DMS79 (cell line): ENCODE data around the gene AZIN2.
"Not testable (repeated sequence)": the region's sequence is repeated elsewhere in the genome, so short reads cannot be mapped to it uniquely, and the experiment has no call there.

ENCODE experiments used
- DNase-seq: peaks from one replicate; lab custom pipeline; 2025; lab: John Stamatoyannopoulos, UW

Gene AZIN2

DNA sequence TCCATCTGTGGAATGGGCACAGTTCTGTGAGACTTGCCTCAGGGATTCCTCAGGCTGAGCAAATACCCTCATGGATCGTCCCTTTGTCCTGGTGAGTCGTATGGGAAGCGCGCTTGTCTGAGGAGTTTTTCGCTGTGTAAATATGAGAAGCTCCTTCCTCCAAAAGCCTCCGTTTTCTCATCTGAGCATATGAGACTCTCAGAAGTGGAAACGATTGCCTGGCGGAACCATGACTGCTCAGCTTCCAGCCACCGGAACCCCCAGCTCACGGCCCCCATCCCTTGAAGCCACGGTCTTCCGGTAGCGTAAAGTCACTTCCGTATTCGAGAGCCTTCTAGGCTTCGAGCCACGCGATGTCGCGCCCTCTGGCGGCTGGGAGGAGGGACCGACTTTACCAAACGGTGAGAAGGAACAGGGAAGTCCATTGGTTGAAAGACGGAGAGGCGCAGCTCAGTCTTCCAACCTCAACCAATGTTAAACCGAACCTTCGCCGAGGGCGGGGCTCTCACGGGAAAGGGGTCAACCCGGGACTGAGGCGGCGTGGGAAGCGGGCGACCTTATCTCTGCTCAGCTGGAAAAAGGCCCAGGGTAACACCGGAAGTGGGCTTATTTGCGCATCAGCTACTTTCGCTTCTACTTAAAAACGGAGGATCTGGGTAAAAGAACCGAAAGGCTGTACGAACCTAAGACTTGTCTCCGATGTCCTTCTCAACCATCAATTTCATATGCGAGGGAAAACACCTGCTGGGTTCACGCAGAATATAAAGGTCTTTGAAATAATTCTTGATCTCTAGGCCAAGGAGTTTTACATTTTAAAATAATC lies 46.3 kb downstream of the AZIN2 start:
- peak; percentile 100 for DNase-seq

DNA sequence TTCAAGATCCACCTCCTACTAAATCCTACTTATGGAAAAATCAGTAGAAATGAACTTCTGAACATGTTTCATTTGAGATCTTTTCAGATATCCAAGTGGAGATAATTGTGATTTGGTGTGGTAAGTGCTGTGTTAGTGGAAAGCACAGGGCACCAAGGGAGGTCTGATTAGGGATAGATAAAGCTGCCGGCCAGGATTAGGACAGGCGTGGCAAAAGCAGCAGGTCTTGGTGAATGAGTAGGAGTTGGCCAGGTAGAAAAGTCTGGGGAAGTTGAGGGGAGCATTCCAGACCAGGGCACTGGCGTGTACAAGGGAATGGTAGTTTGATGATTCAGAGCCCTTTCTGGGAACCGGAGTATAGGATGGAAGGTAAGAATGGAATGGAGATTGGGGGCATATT lies 47.8 kb downstream of the AZIN2 start:
- no peak for DNase-seq

- DNase-seq = no peak
Observed at GRCh38 chr1:33130297-33130696, 49.3 kb downstream of the AZIN2 start.

GRCh38 chr1:33131191-33131590 lies 50.2 kb downstream of the AZIN2 start:
- no peak for DNase-seq

GRCh38 chr1:33132549-33132948 lies 51.6 kb downstream of the AZIN2 start:
- no peak for DNase-seq

- no peak for DNase-seq
Observed at GRCh38 chr1:33133478-33134105, 52.6 kb downstream of the AZIN2 start.

DNA sequence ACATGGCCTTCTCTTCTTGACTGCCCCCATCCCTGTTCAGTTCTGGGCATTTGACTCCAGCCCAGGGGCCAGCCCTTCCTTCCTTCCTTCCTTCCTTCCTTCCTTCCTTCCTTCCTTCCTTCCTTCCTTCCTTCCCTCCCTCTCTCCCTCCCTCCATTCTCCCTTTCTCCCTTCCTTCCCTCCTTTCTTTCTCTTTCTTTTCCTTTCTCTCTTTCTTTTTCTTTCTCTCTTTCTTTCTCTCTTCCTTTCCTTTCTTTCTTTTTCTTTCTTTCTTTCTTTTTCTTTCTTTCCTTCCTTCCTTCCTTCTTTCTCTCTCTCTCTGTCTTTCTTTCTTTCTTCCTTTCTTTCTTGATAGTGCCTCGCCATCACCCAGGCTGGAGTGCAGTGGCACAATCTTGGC lies 55.1 kb downstream of the AZIN2 start:
- not testable (repeated sequence) for DNase-seq

GRCh38 chr1:33137800-33138199 lies 56.8 kb downstream of the AZIN2 start:
- DNase-seq = no peak

GRCh38 chr1:33140153-33141149 lies 59.5 kb downstream of the AZIN2 start:
- no peak for DNase-seq

DNA sequence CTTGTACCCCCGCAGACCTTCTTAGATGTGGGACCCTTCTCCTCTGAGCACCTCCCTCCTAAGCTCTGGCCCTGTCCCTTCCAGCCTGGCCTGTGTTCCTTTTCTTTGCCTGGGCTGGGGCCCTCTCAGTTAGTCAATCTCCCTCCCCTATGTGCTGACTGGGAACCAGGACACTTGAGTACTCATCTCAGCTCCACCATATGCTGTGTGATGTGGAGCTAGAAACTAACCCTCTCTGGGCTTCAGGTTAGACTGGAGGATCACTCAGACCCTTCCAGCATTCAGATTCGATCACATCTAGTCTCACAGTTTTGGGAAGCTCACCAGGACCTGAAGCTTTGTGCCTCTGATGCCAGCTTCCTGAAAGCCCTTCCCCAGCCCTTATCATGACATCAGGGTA lies 60.3 kb downstream of the AZIN2 start:
- no peak for DNase-seq

- no peak for DNase-seq
Observed at GRCh38 chr1:33141781-33142180, 60.8 kb downstream of the AZIN2 start.

DNA sequence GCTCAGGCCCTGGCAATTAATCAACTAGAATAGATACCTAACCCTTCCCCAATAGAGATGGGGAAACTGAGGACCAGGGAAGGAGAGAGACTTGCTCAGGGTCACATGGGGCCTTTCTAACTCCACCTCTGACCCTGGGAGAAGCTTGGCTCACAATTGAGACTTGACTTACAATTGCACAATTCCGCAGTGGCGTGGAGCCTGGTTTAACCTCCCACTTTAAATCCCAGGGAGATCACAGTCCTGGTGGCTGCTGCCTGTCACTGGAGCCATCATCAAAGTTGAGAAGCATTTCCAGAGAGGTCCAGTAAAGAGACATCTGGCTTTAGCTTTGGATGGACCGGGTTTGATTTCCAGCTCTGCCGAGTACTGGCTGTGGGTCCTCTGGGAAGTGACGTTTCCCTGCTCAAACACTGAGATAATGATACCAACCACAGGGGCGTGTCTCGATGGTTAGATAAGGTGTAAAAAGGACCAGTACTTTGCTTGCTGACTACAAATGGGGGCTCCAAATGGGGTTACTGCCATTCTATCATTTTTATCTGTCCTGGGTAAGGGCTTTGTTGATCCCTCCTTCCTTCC lies 61.6 kb downstream of the AZIN2 start:
- DNase-seq = no peak

GRCh38 chr1:33143176-33143575 lies 62.2 kb downstream of the AZIN2 start:
- no peak for DNase-seq

GRCh38 chr1:33143698-33144097 lies 62.7 kb downstream of the AZIN2 start:
- no peak for DNase-seq

- no peak for DNase-seq
Observed at GRCh38 chr1:33146003-33146402, 65.0 kb downstream of the AZIN2 start.

GRCh38 chr1:33147275-33147996 lies 66.5 kb downstream of the AZIN2 start:
- DNase-seq = no peak

- DNase-seq = no peak
Observed at GRCh38 chr1:33147997-33148314, 67.0 kb downstream of the AZIN2 start.

DNA sequence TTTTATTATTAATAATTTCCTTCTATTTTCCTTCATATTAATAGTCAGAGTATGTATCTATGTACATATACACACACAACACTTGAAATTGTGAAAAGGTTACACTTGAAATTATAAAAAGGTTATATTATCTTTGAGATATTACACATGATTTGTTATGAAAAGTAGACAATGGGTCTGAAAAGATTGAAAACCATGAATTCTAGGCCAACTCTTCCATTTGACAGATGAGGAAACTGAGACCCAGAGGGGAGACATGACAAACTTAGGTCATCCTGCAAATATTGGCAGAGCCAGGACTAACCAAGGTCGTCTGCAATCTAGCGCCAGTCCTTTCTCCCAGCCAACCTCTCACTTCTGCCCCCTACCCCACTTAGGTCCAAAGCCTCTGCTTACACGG lies 67.7 kb downstream of the AZIN2 start:
- no peak for DNase-seq

- DNase-seq = no peak
Observed at GRCh38 chr1:33149453-33150190, 68.7 kb downstream of the AZIN2 start.

- no peak for DNase-seq
Observed at GRCh38 chr1:33150522-33150921, 69.6 kb downstream of the AZIN2 start.

DNA sequence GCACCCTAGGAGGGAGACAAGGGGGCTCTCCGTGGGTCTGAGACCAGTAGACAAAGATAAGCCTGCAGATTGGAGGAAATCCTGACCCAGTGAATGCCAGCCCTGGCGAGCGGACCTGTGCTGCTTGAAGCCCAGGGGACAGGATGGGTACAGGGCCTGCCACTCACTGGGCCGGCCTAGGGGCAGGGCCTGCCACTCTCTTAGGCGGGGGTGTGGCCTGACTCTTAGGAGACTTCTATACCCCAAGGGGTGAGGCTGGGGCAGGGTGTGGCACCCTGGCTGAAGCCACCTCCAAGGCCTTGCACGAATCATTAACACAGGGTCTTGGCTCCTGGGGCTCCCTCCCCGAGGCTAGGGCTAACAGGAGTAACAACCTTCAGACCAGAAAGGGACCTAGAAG lies 70.2 kb downstream of the AZIN2 start:
- DNase-seq = no peak
